Measurements from ENCODE around the gene MRS2. TPM values are rescaled to one million over a fixed set of nuclear protein-coding genes. Genes with fewer than 3 reads are reported as not detected.
"Not testable (repeated sequence)": the region's sequence is repeated elsewhere in the genome, so short reads cannot be mapped to it uniquely, and the experiment has no call there.

MRS2 gene
- total RNA-seq, 1 donor from 2014 or later, result 43.4 TPM

GRCh38 chr6:24384369-24385130 is 18.2 kb upstream of the MRS2 start:
- DNase-seq (ENCODE audit: missing footprints); ATAC-seq; intact Hi-C loops (cut with DNase I): not testable (repeated sequence)

DNA sequence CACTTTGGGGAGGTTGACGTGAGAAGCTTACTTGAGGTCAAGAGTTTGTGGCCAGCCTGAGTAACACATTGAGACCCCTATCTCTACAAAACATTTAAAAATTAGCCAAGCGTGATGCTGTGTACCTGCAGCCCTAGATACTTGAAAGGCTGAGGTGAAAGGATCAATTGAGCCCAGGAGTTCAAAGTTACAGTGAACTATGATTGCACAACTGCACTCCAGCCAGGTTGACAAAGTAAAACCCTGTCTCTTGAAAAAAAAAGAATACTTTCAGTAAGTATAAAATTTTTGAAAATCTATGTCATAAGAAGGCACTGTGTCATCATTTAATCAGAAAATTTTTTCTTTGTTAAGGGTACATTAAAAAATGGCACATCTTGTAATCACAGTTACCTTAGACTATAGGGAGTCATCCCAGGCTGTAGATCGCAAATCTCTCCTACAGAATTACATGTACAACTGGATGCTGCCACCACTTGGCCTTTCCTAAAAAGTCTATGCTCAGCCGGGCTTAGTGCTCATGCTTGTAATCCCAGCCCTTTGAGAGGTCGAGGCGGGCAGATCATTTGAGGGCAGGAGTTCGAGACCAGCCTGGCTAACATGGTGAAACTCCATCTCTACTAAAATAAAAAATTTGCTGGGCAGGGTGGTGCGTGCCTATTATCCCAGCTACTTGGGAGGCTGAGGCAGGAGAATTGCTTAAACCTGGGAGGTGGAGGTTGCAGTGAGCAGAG is 17.0 kb upstream of the MRS2 start:
- DNase-seq (ENCODE audit: missing footprints) (no peak), ATAC-seq (no peak)
- intact Hi-C loops (cut with DNase I), result no loop called here

DNA sequence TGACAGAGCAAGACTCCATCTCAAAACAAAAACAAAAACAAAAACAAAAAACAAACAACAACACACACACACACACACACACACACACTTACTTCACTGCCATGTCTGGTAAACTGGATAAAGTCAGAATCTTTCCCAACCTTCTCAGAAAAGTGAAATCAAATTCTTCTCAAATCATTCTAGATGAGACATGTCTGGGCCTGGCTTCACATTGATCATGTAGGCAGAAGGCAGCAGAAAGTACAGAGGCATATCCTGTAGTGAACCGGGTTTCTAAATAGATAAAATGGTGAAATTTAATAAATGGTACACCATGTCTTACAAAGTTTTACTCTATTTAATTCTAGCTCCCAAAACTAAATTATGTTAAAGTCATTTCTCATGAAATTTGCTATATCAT is 14.9 kb upstream of the MRS2 start:
- no peak for ATAC-seq
- intact Hi-C loops (cut with DNase I), result loop anchor here (2.0 kb wide), 1 partner anchor 105 kb away; no protein-coding TSS in a partner anchor
- no peak for DNase-seq (ENCODE audit: missing footprints)

DNA sequence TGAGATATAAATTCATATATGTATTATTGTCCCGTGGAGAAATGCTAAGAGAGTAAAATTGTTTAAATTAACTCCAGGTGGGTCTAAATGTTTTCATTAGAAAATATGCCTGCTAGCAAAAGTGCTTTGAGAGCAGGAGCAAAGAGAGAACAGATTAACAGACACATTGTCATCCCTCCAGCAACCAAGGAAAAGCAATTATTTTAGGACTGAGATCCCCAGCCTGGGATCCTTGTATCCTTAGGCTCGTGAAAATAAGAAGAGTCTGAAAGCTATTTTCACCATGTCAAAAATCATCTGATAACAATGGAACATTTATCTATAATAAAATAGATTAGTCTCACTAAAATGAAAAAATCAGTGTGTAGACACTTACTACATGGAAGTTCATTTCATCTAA is 11.5 kb upstream of the MRS2 start:
- DNase-seq (ENCODE audit: missing footprints) (no peak), ATAC-seq (no peak)
- intact Hi-C loops (cut with DNase I), result no loop called here

GRCh38 chr6:24391756-24392405 is 10.9 kb upstream of the MRS2 start:
- intact Hi-C loops (cut with DNase I), result no loop called here
- DNase-seq (ENCODE audit: missing footprints), result no peak
- no peak for ATAC-seq

- ATAC-seq, result no peak
- intact Hi-C loops (cut with DNase I), result no loop called here
- DNase-seq (ENCODE audit: missing footprints), result no peak
Observed at GRCh38 chr6:24394061-24394779, 8.5 kb upstream of the MRS2 start.

DNA sequence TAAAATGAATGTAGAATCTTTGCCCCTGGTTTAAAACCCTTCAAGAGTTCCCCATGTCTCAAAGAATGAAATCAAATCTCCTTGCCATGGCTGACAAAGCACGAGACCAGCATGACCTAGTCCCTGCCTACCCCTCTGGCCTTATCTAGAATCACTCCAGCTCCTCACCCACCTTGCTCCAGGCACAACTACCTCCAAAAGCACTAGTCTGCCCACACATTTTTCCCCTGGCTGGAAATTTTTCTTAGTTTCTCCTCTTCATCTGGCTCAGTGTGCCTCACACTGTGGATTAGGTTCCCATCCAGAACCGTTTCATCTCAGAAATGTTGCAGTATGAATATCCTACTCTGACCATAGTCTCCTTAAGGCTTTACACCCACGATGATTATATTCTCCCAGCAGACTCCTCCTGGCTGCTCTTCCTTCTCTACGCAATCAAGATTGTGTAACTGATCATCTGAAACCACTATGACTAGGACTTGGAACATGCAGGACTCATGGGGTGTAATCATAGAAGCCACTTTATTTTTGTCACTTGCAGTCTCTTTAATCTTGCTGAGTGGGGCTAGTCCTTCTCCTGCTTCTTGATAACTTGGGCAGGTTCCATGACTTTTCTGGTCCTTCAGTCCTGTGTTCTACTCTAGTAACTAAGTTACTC is 7.8 kb upstream of the MRS2 start:
- ATAC-seq, result no peak
- DNase-seq (ENCODE audit: missing footprints), result no peak
- intact Hi-C loops (cut with DNase I), result no loop called here

DNA sequence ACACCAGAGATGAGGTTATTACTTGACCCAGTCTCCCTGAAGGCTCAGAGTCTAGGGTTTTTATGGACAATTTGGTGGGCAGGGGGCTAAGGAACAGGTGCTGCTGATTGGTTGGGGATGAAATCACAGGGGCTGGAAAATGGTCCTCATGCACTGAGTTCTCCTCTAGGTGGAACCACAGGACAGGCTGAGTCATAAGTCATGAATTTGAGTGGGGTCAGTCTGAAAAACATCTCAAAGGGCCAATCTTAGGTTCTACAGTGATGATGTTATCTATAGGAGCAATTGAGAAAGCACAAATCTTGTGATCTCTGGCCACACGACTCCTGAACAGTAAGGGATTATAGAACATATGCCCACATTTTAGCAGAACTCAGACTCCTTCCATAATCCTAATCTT is 5.9 kb upstream of the MRS2 start:
- intact Hi-C loops (cut with DNase I), result no loop called here
- ATAC-seq (no peak), DNase-seq (ENCODE audit: missing footprints) (no peak)

DNA sequence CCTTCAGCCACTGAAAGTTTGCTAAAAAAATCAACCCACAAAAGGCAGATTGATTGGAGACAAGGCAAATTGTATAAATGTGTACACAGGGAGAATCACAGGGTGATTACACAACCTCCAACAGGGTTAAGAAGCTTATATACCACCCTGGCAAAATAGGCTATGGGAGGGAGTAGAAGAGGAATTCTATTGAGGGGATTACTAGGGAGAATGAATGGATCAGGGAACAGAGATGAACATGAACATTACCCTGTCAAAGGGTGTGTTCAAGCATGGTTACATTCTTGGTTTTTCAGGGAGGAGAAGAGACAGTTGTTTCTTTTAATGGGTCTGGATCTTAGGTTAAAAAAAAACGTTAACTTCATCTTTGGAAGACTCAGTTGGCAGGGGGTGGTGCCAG is 5.1 kb upstream of the MRS2 start:
- intact Hi-C loops (cut with DNase I), result no loop called here
- ATAC-seq (no peak), DNase-seq (ENCODE audit: missing footprints) (no peak)

- ATAC-seq; DNase-seq (ENCODE audit: missing footprints); intact Hi-C loops (cut with DNase I): not testable (repeated sequence)
Observed at GRCh38 chr6:24400045-24401039, 2.4 kb upstream of the MRS2 start.

DNA sequence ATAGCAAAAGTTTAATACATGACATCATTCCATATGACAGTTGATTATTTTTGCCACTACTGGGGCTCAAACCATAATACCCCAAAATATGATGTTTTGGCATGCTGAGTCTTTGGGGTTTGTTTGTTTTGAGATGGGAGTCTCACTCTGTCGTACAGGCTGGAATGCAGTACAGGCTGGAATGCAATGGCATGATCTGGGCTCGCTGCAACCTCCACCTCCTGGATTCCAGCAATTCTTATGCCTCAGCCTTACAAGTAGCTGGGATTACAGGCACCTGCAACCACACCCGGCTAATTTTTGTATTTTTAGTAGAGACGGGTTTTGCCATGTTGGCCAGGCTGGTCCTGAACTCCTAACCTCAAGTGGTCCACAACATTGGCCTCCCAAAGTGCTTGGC is 1.3 kb upstream of the MRS2 start:
- DNase-seq (ENCODE audit: missing footprints) (no peak), ATAC-seq (no peak)
- intact Hi-C loops (cut with DNase I), result no loop called here

- DNase-seq (ENCODE audit: missing footprints) (no peak), ATAC-seq (no peak)
- intact Hi-C loops (cut with DNase I), result no loop called here
Observed at GRCh38 chr6:24403501-24403824, 727 bp downstream of the MRS2 start.

- ATAC-seq, result no peak
- intact Hi-C loops (cut with DNase I), result no loop called here
- DNase-seq (ENCODE audit: missing footprints), result no peak
Observed at GRCh38 chr6:24405262-24405661, 2.5 kb downstream of the MRS2 start.

DNA sequence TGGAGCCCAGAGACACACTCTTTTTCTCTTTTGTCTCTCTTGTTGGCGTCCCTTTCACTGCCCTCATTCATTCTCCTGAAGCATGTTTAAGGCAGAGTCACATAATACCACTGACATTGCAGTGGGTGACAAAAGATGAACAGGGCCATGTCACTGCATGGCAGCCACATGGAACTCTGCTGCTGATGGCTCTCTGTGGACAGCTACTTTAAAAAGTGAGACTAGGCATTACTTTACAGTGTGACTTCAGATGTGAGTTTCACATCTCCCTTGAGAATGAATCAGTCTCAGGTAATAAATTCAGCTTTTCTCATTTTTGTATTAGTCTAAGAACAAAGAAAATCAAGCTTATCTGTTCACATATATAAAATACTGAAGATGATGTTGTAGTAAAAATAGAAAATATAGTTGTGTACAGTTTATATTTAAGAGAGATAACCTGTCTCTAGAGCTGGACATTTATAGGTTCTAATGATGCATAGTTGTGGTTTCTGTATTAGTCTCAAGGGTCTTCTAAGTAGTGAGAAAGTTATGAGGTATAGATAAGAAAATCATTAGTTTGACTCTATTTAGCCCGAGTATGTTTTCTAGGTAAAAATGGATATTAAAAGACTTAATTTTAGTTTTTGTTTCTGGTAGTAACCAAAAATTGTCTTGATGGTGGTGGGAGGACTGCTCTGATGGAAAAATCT is 6.1 kb downstream of the MRS2 start:
- intact Hi-C loops (cut with DNase I), result no loop called here
- no peak for DNase-seq (ENCODE audit: missing footprints)
- no peak for ATAC-seq

DNA sequence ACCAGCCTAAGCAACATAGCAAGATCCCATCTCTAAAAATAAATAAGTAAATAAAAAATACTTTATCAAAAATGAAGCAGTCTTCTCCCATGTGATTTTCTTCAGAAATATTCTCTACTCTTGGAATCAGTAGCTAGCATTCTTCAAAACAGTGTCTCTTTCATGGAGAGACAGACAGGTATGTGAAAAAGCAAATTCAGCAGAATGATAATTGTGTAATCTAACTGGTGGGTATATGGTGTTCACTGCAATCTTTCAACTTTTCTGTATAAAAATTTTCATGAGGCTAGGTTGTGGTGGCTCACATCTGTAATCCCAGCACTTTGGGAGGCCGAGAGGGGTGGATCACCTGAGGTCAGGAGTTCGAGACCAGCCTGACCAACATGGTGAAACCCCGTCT is 7.9 kb downstream of the MRS2 start:
- ATAC-seq, result no peak
- intact Hi-C loops (cut with DNase I), result no loop called here

GRCh38 chr6:24412294-24412693 is 9.6 kb downstream of the MRS2 start:
- DNase-seq (ENCODE audit: missing footprints) (no peak), ATAC-seq (no peak)
- intact Hi-C loops (cut with DNase I), result no loop called here

More for the DNA sequence above, 7.9 kb downstream of the MRS2 start:
- DNase-seq (ENCODE audit: missing footprints), result no peak

GRCh38 chr6:24414531-24414930 is 11.8 kb downstream of the MRS2 start:
- ATAC-seq; intact Hi-C loops (cut with DNase I); DNase-seq (ENCODE audit: missing footprints): not testable (repeated sequence)
